ENCODE results near the gene DOCK4.

Gene DOCK4

GRCh38 chr7:112025556-112025955 is 180.6 kb downstream of the DOCK4 start:
- DNase-seq (ENCODE audit: low read depth) = no peak
- TF ChIP-seq CTCF (IDR thresholded peaks at IDR 0.05; ENCODE audit: low read depth, low read length, missing control alignments) = no peak
- H3K4me3 ChIP-seq (ENCODE audit: low read depth, low read length) = no peak overlapping the region

- no peak overlapping the region for H3K4me3 ChIP-seq (ENCODE audit: low read depth, low read length)
- no peak for DNase-seq (ENCODE audit: low read depth)
- no peak for TF ChIP-seq CTCF (IDR thresholded peaks at IDR 0.05; ENCODE audit: low read depth, low read length, missing control alignments)
These were observed 182.4 kb downstream of the DOCK4 start for GRCh38 chr7:112023786-112024185.

GRCh38 chr7:112023282-112023681 is 182.9 kb downstream of the DOCK4 start:
- no peak for TF ChIP-seq CTCF (IDR thresholded peaks at IDR 0.05; ENCODE audit: low read depth, low read length, missing control alignments)
- H3K4me3 ChIP-seq (ENCODE audit: low read depth, low read length) = no peak overlapping the region
- DNase-seq (ENCODE audit: low read depth) = no peak

GRCh38 chr7:112022128-112022527 is 184.1 kb downstream of the DOCK4 start:
- DNase-seq (ENCODE audit: low read depth) = no peak
- TF ChIP-seq CTCF (IDR thresholded peaks at IDR 0.05; ENCODE audit: low read depth, low read length, missing control alignments) = no peak
- no peak overlapping the region for H3K4me3 ChIP-seq (ENCODE audit: low read depth, low read length)

- DNase-seq (ENCODE audit: low read depth) = no peak
- no peak overlapping the region for H3K4me3 ChIP-seq (ENCODE audit: low read depth, low read length)
- TF ChIP-seq CTCF (IDR thresholded peaks at IDR 0.05; ENCODE audit: low read depth, low read length, missing control alignments) = no peak
These were observed 184.7 kb downstream of the DOCK4 start for GRCh38 chr7:112021379-112022044.

- H3K4me3 ChIP-seq (ENCODE audit: low read depth, low read length) = no peak overlapping the region
- TF ChIP-seq CTCF (IDR thresholded peaks at IDR 0.05; ENCODE audit: low read depth, low read length, missing control alignments) = no peak
- no peak for DNase-seq (ENCODE audit: low read depth)
These were observed 185.4 kb downstream of the DOCK4 start for GRCh38 chr7:112020800-112021199.

- H3K4me3 ChIP-seq (ENCODE audit: low read depth, low read length) = no peak overlapping the region
- no peak for DNase-seq (ENCODE audit: low read depth)
- no peak for TF ChIP-seq CTCF (IDR thresholded peaks at IDR 0.05; ENCODE audit: low read depth, low read length, missing control alignments)
These were observed 186.3 kb downstream of the DOCK4 start for GRCh38 chr7:112019932-112020331.
